ENCODE measurements around the gene IL10RB.
"Not testable (repeated sequence)": the region's sequence is repeated elsewhere in the genome, so short reads cannot be mapped to it uniquely, and the experiment has no call there.

Gene IL10RB

GRCh38 chr21:33236013-33236686 lies 30.0 kb upstream of the IL10RB start:
- DNase-seq (ENCODE audit: low read depth): no peak
- H3K4me3 ChIP-seq (ENCODE audit: low read depth, low read length): no peak overlapping the region
- TF ChIP-seq CTCF (IDR thresholded peaks at IDR 0.05; ENCODE audit: control insufficient read depth, extremely low read depth, insufficient read depth): no peak

- H3K4me3 ChIP-seq (ENCODE audit: low read depth, low read length): no peak overlapping the region
- TF ChIP-seq CTCF (IDR thresholded peaks at IDR 0.05; ENCODE audit: control insufficient read depth, extremely low read depth, insufficient read depth): no peak
- no peak for DNase-seq (ENCODE audit: low read depth)
Observed at GRCh38 chr21:33236766-33237165, 29.4 kb upstream of the IL10RB start.

- H3K4me3 ChIP-seq (ENCODE audit: low read depth, low read length): no peak overlapping the region
- TF ChIP-seq CTCF (IDR thresholded peaks at IDR 0.05; ENCODE audit: control insufficient read depth, extremely low read depth, insufficient read depth): no peak
Observed at GRCh38 chr21:33237486-33237885, 28.7 kb upstream of the IL10RB start.

GRCh38 chr21:33238146-33238545 lies 28.0 kb upstream of the IL10RB start:
- no peak for DNase-seq (ENCODE audit: low read depth)
- TF ChIP-seq CTCF (IDR thresholded peaks at IDR 0.05; ENCODE audit: control insufficient read depth, extremely low read depth, insufficient read depth): no peak
- H3K4me3 ChIP-seq (ENCODE audit: low read depth, low read length): no peak overlapping the region

More at GRCh38 chr21:33237486-33237885, 28.7 kb upstream of the IL10RB start:
- DNase-seq (ENCODE audit: low read depth): no peak

- no peak for DNase-seq (ENCODE audit: low read depth)
Observed at GRCh38 chr21:33238565-33239255, 27.5 kb upstream of the IL10RB start.

GRCh38 chr21:33239559-33240127 lies 26.5 kb upstream of the IL10RB start:
- H3K4me3 ChIP-seq (ENCODE audit: low read depth, low read length); DNase-seq (ENCODE audit: low read depth): not testable (repeated sequence)

More at GRCh38 chr21:33238565-33239255, 27.5 kb upstream of the IL10RB start:
- no peak overlapping the region for H3K4me3 ChIP-seq (ENCODE audit: low read depth, low read length)
- TF ChIP-seq CTCF (IDR thresholded peaks at IDR 0.05; ENCODE audit: control insufficient read depth, extremely low read depth, insufficient read depth): no peak

GRCh38 chr21:33240404-33240803 lies 25.8 kb upstream of the IL10RB start:
- H3K4me3 ChIP-seq (ENCODE audit: low read depth, low read length): no peak overlapping the region
- no peak for TF ChIP-seq CTCF (IDR thresholded peaks at IDR 0.05; ENCODE audit: control insufficient read depth, extremely low read depth, insufficient read depth)
- DNase-seq (ENCODE audit: low read depth): no peak
